ENCODE measurements around the gene B4GALT4. TPM values are rescaled to one million over a fixed set of nuclear protein-coding genes. Genes with fewer than 3 reads are reported as not detected.

B4GALT4 gene
- total RNA-seq, 1 experiment from 2014 or later: 46.5 TPM

GRCh38 chr3:119176778-119177177 is 63.9 kb downstream of the B4GALT4 start:
- no peak overlapping the region for H3K27ac Mint-ChIP-seq
- Histone ChIP-seq H3K79me1 (ENCODE audit: insufficient read depth, low read depth, low read length, poor library complexity, severe bottlenecking) (no peaks in the 10 kb centered on the region), H2AFZ (ENCODE audit: low read length) (no peak overlapping the region), H3K56ac (ENCODE audit: insufficient read length, low read depth, low read length) (no peak overlapping the region), H3K14ac (ENCODE audit: insufficient read depth, low read length) (no peak overlapping the region), H3K18ac (ENCODE audit: insufficient read length, low read depth, low read length) (no peak overlapping the region), H4K5ac (ENCODE audit: insufficient read length, low read depth, low read length) (no peak overlapping the region), H2BK20ac (ENCODE audit: low read depth, low read length, poor library complexity, severe bottlenecking) (no peak overlapping the region), H3K23ac (ENCODE audit: insufficient read length, low read depth, low read length) (no peak overlapping the region), H2AK5ac (ENCODE audit: insufficient read length, low read length) (no peak overlapping the region), H4K8ac (replicated peaks; ENCODE audit: insufficient read length, low read depth, low read length) (no peak overlapping the region), H3T11ph (ENCODE audit: low read length) (no peak overlapping the region), H3K4me2 (ENCODE audit: insufficient read depth, insufficient read length, low read length) (no peak overlapping the region), H4K20me1 (ENCODE audit: control insufficient read depth, insufficient read depth, insufficient read length) (no peaks in the 10 kb centered on the region), H3K9me3 (ENCODE audit: control insufficient read depth, low read depth, low read length) (no peaks in the 10 kb centered on the region), H3K27ac (ENCODE audit: insufficient read length, low read depth, low read length) (no peak overlapping the region), H3K4ac (ENCODE audit: low read depth, low read length) (no peak overlapping the region), H2BK12ac (ENCODE audit: insufficient read length, low read depth, low read length) (no peak overlapping the region), H4K91ac (ENCODE audit: insufficient read length, low read depth, low read length) (no peak overlapping the region), H3K27me3 (ENCODE audit: insufficient read depth, low read length) (no peaks in the 10 kb centered on the region), H2BK5ac (ENCODE audit: insufficient read length, low read length) (no peak overlapping the region), H3K4me1 (ENCODE audit: insufficient read depth, low read length) (no peaks in the 10 kb centered on the region), H2BK120ac (ENCODE audit: low read depth, low read length, poor library complexity, severe bottlenecking) (no peak overlapping the region), H2BK15ac (ENCODE audit: low read depth, low read length) (no peak overlapping the region), H3K23me2 (ENCODE audit: insufficient read length, low read depth, low read length, poor library complexity, severe bottlenecking) (no peaks in the 10 kb centered on the region), H3K9ac (ENCODE audit: extremely low read depth, insufficient read length, low read length) (no peak overlapping the region), H3K79me2 (ENCODE audit: insufficient read depth, low read length) (no peaks in the 10 kb centered on the region)
- H3K27me3 Mint-ChIP-seq (ENCODE audit: low read depth): peaks cover 16% of the 10 kb centered on the region
- no CpG with 5 or more reads among the region's 4 CpGs for WGBS (ENCODE audit: extremely low coverage, insufficient read length, low lambda C conversion rate)
- no peaks in the 10 kb centered on the region for H3K36me3 Mint-ChIP-seq (ENCODE audit: insufficient read depth in 1 of 3, low read depth in 3 of 3)
- no peak overlapping the region for H3K4me3 Mint-ChIP-seq
- H3K4me1 Mint-ChIP-seq: peaks cover 7 to 8% of the 10 kb centered on the region in 2 experiments
- H3K9me3 Mint-ChIP-seq: no peaks in the 10 kb centered on the region; a peak in 1 of 5 replicates
- no peak for TF ChIP-seq CTCF (conservative IDR thresholded peaks at IDR 0.05)
- no peak for DNase-seq
